Spleen (tissue), 7 donors: Measurements from ENCODE around the gene RBBP7.

Experiments
- POLR2A ChIP-seq, 3 donors: fragments of 450-650 bp; IDR thresholded peaks; one replicate each; pipeline ENCODE4 v1.5.1; 2017; ENCODE audit warnings: antibody characterized with exemption in 3 of 3, mild to moderate bottlenecking in 1 of 3
- POLR2AphosphoS5 ChIP-seq, 3 donors: sonication (generic); formaldehyde crosslinking; IDR thresholded peaks; one replicate each; pipeline ENCODE4 v1.5.1; 2017; ENCODE audit warnings: antibody characterized with exemption in 3 of 3
- TF ChIP-seq, protein P1 (sequence below), 11 experiments: fragments of 200-600 bp in 7 of 11; fragments of 450-650 bp in 4 of 11; sonication (generic) in 4 of 11; IDR thresholded peaks in 8 of 11; conservative IDR thresholded peaks in 3 of 11; 1 replicate in 7 of 11; 2 replicates in 4 of 11; pipeline versions ENCODE4 v1.4.0 to v1.8.0; 2016 to 2021; ENCODE audit warnings: antibody characterized with exemption in 11 of 11, inconsistent platforms in 4 of 11, mild to moderate bottlenecking in 1 of 11
- donor health status: DM: no; HTN: no; CAD: no; lungs with moderate emphysema.
- donor health status: DM: no; HTN: no; CAD: no.
- donor health status: DM: no; HTN: no; CAD: no.

- TF ChIP-seq, protein P1, sequence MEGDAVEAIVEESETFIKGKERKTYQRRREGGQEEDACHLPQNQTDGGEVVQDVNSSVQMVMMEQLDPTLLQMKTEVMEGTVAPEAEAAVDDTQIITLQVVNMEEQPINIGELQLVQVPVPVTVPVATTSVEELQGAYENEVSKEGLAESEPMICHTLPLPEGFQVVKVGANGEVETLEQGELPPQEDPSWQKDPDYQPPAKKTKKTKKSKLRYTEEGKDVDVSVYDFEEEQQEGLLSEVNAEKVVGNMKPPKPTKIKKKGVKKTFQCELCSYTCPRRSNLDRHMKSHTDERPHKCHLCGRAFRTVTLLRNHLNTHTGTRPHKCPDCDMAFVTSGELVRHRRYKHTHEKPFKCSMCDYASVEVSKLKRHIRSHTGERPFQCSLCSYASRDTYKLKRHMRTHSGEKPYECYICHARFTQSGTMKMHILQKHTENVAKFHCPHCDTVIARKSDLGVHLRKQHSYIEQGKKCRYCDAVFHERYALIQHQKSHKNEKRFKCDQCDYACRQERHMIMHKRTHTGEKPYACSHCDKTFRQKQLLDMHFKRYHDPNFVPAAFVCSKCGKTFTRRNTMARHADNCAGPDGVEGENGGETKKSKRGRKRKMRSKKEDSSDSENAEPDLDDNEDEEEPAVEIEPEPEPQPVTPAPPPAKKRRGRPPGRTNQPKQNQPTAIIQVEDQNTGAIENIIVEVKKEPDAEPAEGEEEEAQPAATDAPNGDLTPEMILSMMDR (IDR thresholded peaks at IDR 0.05 in 8 of 11, conservative IDR thresholded peaks at IDR 0.05 in 3 of 11), result no peak
- TF ChIP-seq POLR2A (IDR thresholded peaks at IDR 0.05) (no peak), POLR2AphosphoS5 (IDR thresholded peaks at IDR 0.05) (no peak)
Measured at GRCh38 chrX:16916561-16916960, 46.4 kb upstream of the RBBP7 start.
